Endothelial cell of umbilical vein (primary cell): ENCODE results near the gene CYREN. TPM values are rescaled to one million over a fixed set of nuclear protein-coding genes. Genes with fewer than 3 reads are reported as not detected.

ENCODE experiments used
- BruUV-seq: library from RNA; stranded (reverse); fragments of 400-500 nt; replicated peaks from 2 replicates; lab custom pipeline; 2021; lab: Mats Ljungman, UMichigan
- CTCF ChIA-PET: fragments of 300-600, 350-600 bp; sonication (Branson Sonifier 250); formaldehyde crosslinking; loops from one replicate; lab custom pipeline; 2021; ENCODE audit warnings: antibody characterized with exemption, inconsistent platforms; lab: Charles Lee
- POLR2A ChIA-PET: fragments of 300-600, 350-600 bp; sonication (Branson Sonifier 250); formaldehyde crosslinking; loops from one replicate; lab custom pipeline; 2021; ENCODE audit warnings: antibody characterized with exemption, inconsistent platforms; lab: Charles Lee
- DNase-seq: peaks from one replicate; pipeline ENCODE4 v3.0.0-alpha.2; 2011; ENCODE audit warnings: low read depth, low spot score
- FAIRE-seq: peaks from 2 replicates; lab custom pipeline; 2011; peaks lifted over from hg19 to GRCh38; lab: Jason Lieb, UNC
- H2AFZ ChIP-seq: 2 replicates; pipeline ENCODE4 v1.6.0; 2012; ENCODE audit warnings: low read depth, low read length, control low read depth, inconsistent platforms
- H3K27ac ChIP-seq: 2 replicates; pipeline ENCODE4 v1.5.1; 2011; ENCODE audit warnings: low read depth, mild to moderate bottlenecking, control low read depth, low read length, moderate library complexity; ENCODE audit not compliant: insufficient read depth
- H3K27me3 ChIP-seq, 2 experiments: 2 replicates each; pipeline versions ENCODE4 v1.6.0 to v1.6.1; 2011; ENCODE audit warnings: low read length in 2 of 2, mixed read lengths in 1 of 2; ENCODE audit not compliant: control insufficient read depth in 2 of 2, insufficient read depth in 2 of 2
- H3K36me3 ChIP-seq, 2 experiments: 2 replicates in 1 of 2; 3 replicates in 1 of 2; pipeline ENCODE4 v1.5.1; 2011; ENCODE audit warnings: low read length in 2 of 2, mild to moderate bottlenecking in 1 of 2, moderate library complexity in 1 of 2; ENCODE audit not compliant: control insufficient read depth in 2 of 2, insufficient read depth in 2 of 2; ENCODE audit errors: extremely low read depth in 1 of 2
- H3K4me1 ChIP-seq: 3 replicates; pipeline ENCODE4 v1.5.1; 2011; ENCODE audit warnings: mild to moderate bottlenecking, low read length; ENCODE audit not compliant: control insufficient read depth, insufficient read depth; ENCODE audit errors: extremely low read depth
- H3K4me2 ChIP-seq: 2 replicates; pipeline ENCODE4 v1.6.1; 2011; ENCODE audit warnings: low read length, control low read depth, mixed read lengths; ENCODE audit not compliant: insufficient read depth
- H3K4me3 ChIP-seq, 3 experiments: fragments of 200-600 bp in 1 of 3; sonication (generic), shearing (Covaris generic) in 1 of 3; replicated peaks in 1 of 3; 2 replicates each; pipeline ENCODE4 v1.5.1; 2011 to 2016; ENCODE audit warnings: control low read depth in 3 of 3, low read length in 3 of 3, mild to moderate bottlenecking in 2 of 3, inconsistent platforms in 1 of 3, low read depth in 1 of 3, moderate library complexity in 1 of 3; ENCODE audit not compliant: insufficient read depth in 1 of 3
- H3K79me2 ChIP-seq: 2 replicates; pipeline ENCODE4 v1.6.0; 2012; ENCODE audit warnings: low read length, inconsistent platforms; ENCODE audit not compliant: control insufficient read depth, insufficient read depth
- H3K9ac ChIP-seq: replicated peaks from 2 replicates; pipeline ENCODE3; 2011; ENCODE audit warnings: low read length, control low read depth; ENCODE audit not compliant: insufficient read depth; ENCODE audit errors: extremely low read depth
- H3K9me1 ChIP-seq: replicated peaks from 3 replicates; pipeline ENCODE4 v1.6.0; 2011; ENCODE audit warnings: mild to moderate bottlenecking, low read length; ENCODE audit not compliant: control insufficient read depth, insufficient read depth; ENCODE audit errors: extremely low read depth
- H3K9me3 ChIP-seq: replicated peaks from 2 replicates; pipeline ENCODE4 v1.5.1; 2012; ENCODE audit warnings: low read length, inconsistent platforms; ENCODE audit not compliant: control insufficient read depth, insufficient read depth
- H4K20me1 ChIP-seq: replicated peaks from 2 replicates; pipeline ENCODE3; 2011; ENCODE audit warnings: mild to moderate bottlenecking, low read length; ENCODE audit not compliant: control insufficient read depth, insufficient read depth; ENCODE audit errors: extremely low read depth
- CTCF ChIP-seq, 2 donors: IDR thresholded peaks; 1 replicate in 1 of 2; 2 replicates in 1 of 2; pipeline ENCODE4 v1.5.1; 2011; ENCODE audit warnings: low read length in 2 of 2, mild to moderate bottlenecking in 2 of 2, moderate library complexity in 2 of 2, control low read depth in 1 of 2, inconsistent platforms in 1 of 2, low read depth in 1 of 2; ENCODE audit not compliant: insufficient read depth in 1 of 2; ENCODE audit errors: extremely low read depth in 1 of 2
- EZH2 ChIP-seq: IDR thresholded peaks from 2 replicates; pipeline ENCODE4 v1.6.1; 2012; ENCODE audit warnings: borderline replicate concordance, low read depth, mild to moderate bottlenecking, moderate library complexity, low read length, inconsistent platforms; ENCODE audit not compliant: severe bottlenecking
- FOS ChIP-seq: IDR thresholded peaks from 2 replicates; pipeline ENCODE4 v1.6.1; 2011; ENCODE audit warnings: mild to moderate bottlenecking, low read length, moderate library complexity, borderline replicate concordance; ENCODE audit not compliant: insufficient read depth
- GATA2 ChIP-seq: IDR thresholded peaks from 2 replicates; pipeline ENCODE4 v1.7.0; 2011; ENCODE audit warnings: low read depth, mild to moderate bottlenecking, moderate library complexity, mixed read lengths, low read length; ENCODE audit not compliant: insufficient read length, insufficient read depth
- JUN ChIP-seq: IDR thresholded peaks from 2 replicates; pipeline ENCODE4 v1.6.1; 2011; ENCODE audit warnings: borderline replicate concordance, low read depth; ENCODE audit not compliant: insufficient read length, insufficient read depth
- MAX ChIP-seq: IDR thresholded peaks from 2 replicates; pipeline ENCODE4 v1.6.1; 2011; ENCODE audit not compliant: insufficient read depth, insufficient read length
- MYC ChIP-seq: IDR thresholded peaks from one replicate; pipeline ENCODE4 v1.6.1; 2011; ENCODE audit warnings: mild to moderate bottlenecking, low read depth, low read length
- POLR2A ChIP-seq: IDR thresholded peaks from 2 replicates; pipeline ENCODE4 v1.6.1; 2012; ENCODE audit warnings: low read depth, mild to moderate bottlenecking, control low read depth, low read length
- POLR2AphosphoS5 ChIP-seq: IDR thresholded peaks from 2 replicates; pipeline ENCODE4 v1.6.1; 2012; ENCODE audit warnings: low read depth, mild to moderate bottlenecking, control low read depth, low read length, moderate library complexity; ENCODE audit not compliant: insufficient read depth
- dilution Hi-C: fragments of 300-500 bp; cut with MboI; formaldehyde crosslinking; loops from one replicate; pipeline ENCODE4 v1.15.0; 2019; ENCODE audit warnings: low sequenced_read_pairs; ENCODE audit not compliant: extremely low pct_ligation_motif_present
- intact Hi-C: fragments of 100-400 bp; cut with micrococcal nuclease; formaldehyde crosslinking; loops from one replicate; pipeline ENCODE4 v1.10.0; 2022
- polyA plus RNA-seq, 4 experiments: library from polyadenylated mRNA; depleted of rRNA in 3 of 4; stranded (reverse) in 3 of 4; unstranded in 1 of 4; fragments of >200 nt; gene quantifications; 2 replicates each; pipeline versions ENCODE4 v1.2.1 to v1.2.3, GENCODE V29; 2011 to 2012; ENCODE audit warnings: missing spikeins in 1 of 4
- total RNA-seq: library from RNA; stranded (reverse); gene quantifications from 2 replicates; pipeline ENCODE4 v1.2.3, GENCODE V29; 2021

CYREN gene
- total and polyA plus RNA-seq, 2 donors (not counting 3 experiments of a cell fraction or from before 2014, with no cell fraction given) = 19.1 to 30.8 TPM

- intact Hi-C loops (no loop called here), dilution Hi-C loops (no loop called here)
- H3K4me3 ChIP-seq = no peak overlapping the region
- no peaks in the 10 kb centered on the region for H3K9me3 ChIP-seq
- peaks cover 0 to 1% of the 10 kb centered on the region in 2 experiments for H3K27me3 ChIP-seq
- no peaks in the 10 kb centered on the region for H4K20me1 ChIP-seq
- ChIA-PET POLR2A (no interaction called here), CTCF (interaction anchor here (1.7 to 1.9 kb wide), 2 partner anchors 15 to 18 kb away, joined by 3 to 7 read pairs; partner anchors contain the start of gene TMEM140)
- DNase-seq = no peak
- TF ChIP-seq GATA2 (no peak), POLR2A (no peak), FOS (no peak), POLR2AphosphoS5 (no peak), MYC (no peak), CTCF (IDR thresholded peaks at IDR 0.05; ENCODE audit: extremely low read depth in 1 of 2, insufficient read depth in 1 of 2, low read depth in 1 of 2, low read length in 2 of 2) (no peak), EZH2 (no peak), MAX (no peak), JUN (no peak)
- no peak for FAIRE-seq
- BruUV-seq = no TSS peak
- no peaks in the 10 kb centered on the region for H3K36me3 ChIP-seq
- no peak overlapping the region for H3K4me2 ChIP-seq
- no peaks in the 10 kb centered on the region for H3K9me1 ChIP-seq
- no peak overlapping the region for H3K9ac ChIP-seq
- H3K27ac ChIP-seq = no peak overlapping the region
- H3K79me2 ChIP-seq = no peaks in the 10 kb centered on the region
- no peaks in the 10 kb centered on the region for H3K4me1 ChIP-seq
- H2AFZ ChIP-seq = no peak overlapping the region
Measured at GRCh38 chr7:135129579-135129978, 40.9 kb downstream of the CYREN start.
